Kidney tubule cell (primary cell): ENCODE measurements around the gene DNAJC22.
"Not testable (repeated sequence)": the region's sequence is repeated elsewhere in the genome, so short reads cannot be mapped to it uniquely, and the experiment has no call there.

ENCODE experiments used
- DNase-seq: peaks from one replicate; pipeline ENCODE4 v3.0.0-alpha.2; 2018; ENCODE audit warnings: low spot score

Gene DNAJC22

GRCh38 chr12:49375406-49375805 lies 28.7 kb downstream of the DNAJC22 start:
- no peak for DNase-seq

- DNase-seq, result peak; percentile 32
Observed at GRCh38 chr12:49377386-49377785, 30.7 kb downstream of the DNAJC22 start.

GRCh38 chr12:49380184-49380583 lies 33.5 kb downstream of the DNAJC22 start:
- not testable (repeated sequence) for DNase-seq

- DNase-seq, result no peak
Observed at GRCh38 chr12:49388682-49389386, 42.1 kb downstream of the DNAJC22 start.

GRCh38 chr12:49389387-49389703 lies 42.7 kb downstream of the DNAJC22 start:
- DNase-seq, result no peak

GRCh38 chr12:49397000-49397399 lies 50.3 kb downstream of the DNAJC22 start:
- no peak for DNase-seq

- no peak for DNase-seq
Observed at GRCh38 chr12:49400304-49400703, 53.6 kb downstream of the DNAJC22 start.
